H9 (cell line): ENCODE results near the gene MADCAM1. TPM values are rescaled to one million over a fixed set of nuclear protein-coding genes. Genes with fewer than 3 reads are reported as not detected.
A peak's percentile ranks its signal among the peaks of the same experiment; 100 is the strongest.

ENCODE experiments used
- DNase-seq: peaks from one replicate; pipeline ENCODE4 v3.0.0-alpha.2; 2017
- H2AFZ ChIP-seq: one replicate; pipeline ENCODE4 v1.6.1; 2013; ENCODE audit warnings: mild to moderate bottlenecking, low read length, control low read depth, moderate library complexity
- H2AK5ac ChIP-seq: 2 replicates; pipeline ENCODE4 v1.6.1; 2013; ENCODE audit warnings: low read length, control low read depth, mixed read lengths; ENCODE audit not compliant: insufficient read length
- H2BK120ac ChIP-seq: one replicate; pipeline ENCODE4 v1.6.1; 2013; ENCODE audit warnings: low read depth, mild to moderate bottlenecking, low read length, control low read depth, inconsistent platforms; ENCODE audit not compliant: poor library complexity, severe bottlenecking
- H2BK12ac ChIP-seq: 2 replicates; pipeline ENCODE4 v1.6.1; 2013; ENCODE audit warnings: low read length, control low read depth, mixed read lengths, low read depth; ENCODE audit not compliant: insufficient read length
- H2BK15ac ChIP-seq: 2 replicates; pipeline ENCODE4 v1.6.1; 2013; ENCODE audit warnings: low read depth, low read length, control low read depth
- H2BK20ac ChIP-seq: one replicate; pipeline ENCODE4 v1.6.1; 2013; ENCODE audit warnings: low read depth, mild to moderate bottlenecking, low read length, control low read depth, inconsistent platforms; ENCODE audit not compliant: poor library complexity, severe bottlenecking
- H2BK5ac ChIP-seq: 2 replicates; pipeline ENCODE4 v1.6.1; 2013; ENCODE audit warnings: low read length, control low read depth, mixed read lengths; ENCODE audit not compliant: insufficient read length
- H3K14ac ChIP-seq: 2 replicates; pipeline ENCODE4 v1.6.1; 2013; ENCODE audit warnings: low read length, control low read depth; ENCODE audit not compliant: insufficient read depth
- H3K18ac ChIP-seq: 2 replicates; pipeline ENCODE4 v1.6.1; 2013; ENCODE audit warnings: low read depth, mild to moderate bottlenecking, mixed read lengths, low read length, control low read depth; ENCODE audit not compliant: insufficient read length
- H3K23ac ChIP-seq: 2 replicates; pipeline ENCODE4 v1.6.1; 2013; ENCODE audit warnings: low read length, control low read depth, mixed read lengths, low read depth; ENCODE audit not compliant: insufficient read length
- H3K23me2 ChIP-seq: 2 replicates; pipeline ENCODE4 v1.6.1; 2013; ENCODE audit warnings: low read depth, mild to moderate bottlenecking, mixed read lengths, low read length, control low read depth; ENCODE audit not compliant: insufficient read length, poor library complexity, severe bottlenecking
- H3K27ac ChIP-seq: 2 replicates; pipeline ENCODE4 v1.5.1; 2013; ENCODE audit warnings: low read length, control low read depth, mixed read lengths, low read depth; ENCODE audit not compliant: insufficient read length
- H3K27me3 ChIP-seq: 2 replicates; pipeline ENCODE4 v1.6.1; 2013; ENCODE audit warnings: low read length, control low read depth, inconsistent platforms; ENCODE audit not compliant: insufficient read depth
- H3K4ac ChIP-seq: 2 replicates; pipeline ENCODE4 v1.6.1; 2013; ENCODE audit warnings: low read depth, mild to moderate bottlenecking, control low read depth, inconsistent platforms, low read length, moderate library complexity
- H3K4me1 ChIP-seq: 2 replicates; pipeline ENCODE4 v1.6.1; 2013; ENCODE audit warnings: low read length, control low read depth, inconsistent platforms; ENCODE audit not compliant: insufficient read depth
- H3K4me2 ChIP-seq: 2 replicates; pipeline ENCODE4 v1.6.1; 2013; ENCODE audit warnings: low read length, control low read depth, mixed read lengths; ENCODE audit not compliant: insufficient read length, insufficient read depth
- H3K56ac ChIP-seq: 2 replicates; pipeline ENCODE4 v1.6.1; 2013; ENCODE audit warnings: low read depth, mild to moderate bottlenecking, mixed read lengths, low read length, control low read depth; ENCODE audit not compliant: insufficient read length
- H3K79me1 ChIP-seq: 2 replicates; pipeline ENCODE4 v1.6.1; 2013; ENCODE audit warnings: low read depth, mild to moderate bottlenecking, moderate library complexity, low read length, control low read depth, inconsistent platforms; ENCODE audit not compliant: insufficient read depth, poor library complexity, severe bottlenecking
- H3K79me2 ChIP-seq: 2 replicates; pipeline ENCODE4 v1.6.1; 2013; ENCODE audit warnings: low read length, control low read depth, inconsistent platforms; ENCODE audit not compliant: insufficient read depth
- H3K9ac ChIP-seq: 2 replicates; pipeline ENCODE4 v1.6.1; 2013; ENCODE audit warnings: low read length, control low read depth, mixed read lengths; ENCODE audit not compliant: insufficient read length; ENCODE audit errors: extremely low read depth
- H3K9me3 ChIP-seq: one replicate; pipeline ENCODE4 v1.6.1; 2013; ENCODE audit warnings: low read depth, low read length, inconsistent platforms; ENCODE audit not compliant: control insufficient read depth
- H3T11ph ChIP-seq: one replicate; pipeline ENCODE4 v1.6.1; 2013; ENCODE audit warnings: mild to moderate bottlenecking, low read length, control low read depth, inconsistent platforms
- H4K20me1 ChIP-seq: one replicate; pipeline ENCODE4 v1.6.1; 2013; ENCODE audit not compliant: control insufficient read depth, insufficient read length, insufficient read depth
- H4K5ac ChIP-seq: 2 replicates; pipeline ENCODE4 v1.6.1; 2013; ENCODE audit warnings: low read depth, mild to moderate bottlenecking, mixed read lengths, low read length, control low read depth; ENCODE audit not compliant: insufficient read length
- H4K8ac ChIP-seq: replicated peaks from 2 replicates; pipeline ENCODE4 v1.6.1; 2013; ENCODE audit warnings: low read length, control low read depth, mixed read lengths, low read depth; ENCODE audit not compliant: insufficient read length
- H4K91ac ChIP-seq: 2 replicates; pipeline ENCODE4 v1.6.1; 2013; ENCODE audit warnings: low read depth, mild to moderate bottlenecking, moderate library complexity, mixed read lengths, low read length, control low read depth; ENCODE audit not compliant: insufficient read length
- H3K27ac Mint-ChIP-seq, 3 experiments: 2 replicates in 2 of 3; 3 replicates in 1 of 3; pipeline ENCODE4 v1.8.0; 2020 to 2021; ENCODE audit warnings: mixed read lengths in 3 of 3, mild to moderate bottlenecking in 1 of 3, moderate library complexity in 1 of 3
- H3K27me3 Mint-ChIP-seq: 2 replicates; pipeline ENCODE4 v1.8.0; 2021; ENCODE audit warnings: low read depth, mild to moderate bottlenecking, moderate library complexity, mixed read lengths
- H3K36me3 Mint-ChIP-seq, 3 experiments: 2 replicates in 2 of 3; 3 replicates in 1 of 3; pipeline ENCODE4 v1.8.0; 2020 to 2021; ENCODE audit warnings: low read depth in 3 of 3, mixed read lengths in 3 of 3; ENCODE audit not compliant: insufficient read depth in 1 of 3
- H3K4me1 Mint-ChIP-seq, 2 experiments: 2 replicates each; pipeline ENCODE4 v1.8.0; 2020; ENCODE audit warnings: mixed read lengths in 2 of 2
- H3K4me3 Mint-ChIP-seq, 2 experiments: 2 replicates in 1 of 2; 3 replicates in 1 of 2; pipeline ENCODE4 v1.8.0; 2020 to 2021; ENCODE audit warnings: mild to moderate bottlenecking in 2 of 2, mixed read lengths in 2 of 2, moderate library complexity in 1 of 2
- H3K9me3 Mint-ChIP-seq, 2 experiments: 2 replicates in 1 of 2; 3 replicates in 1 of 2; pipeline ENCODE4 v1.8.0; 2020; ENCODE audit warnings: mild to moderate bottlenecking in 2 of 2, mixed read lengths in 2 of 2, moderate library complexity in 1 of 2
- WGBS: extraction: QIAGEN DNeasy Blood & Tissue Kit; methylation state at CpG from one replicate; pipeline ENCODE4 v1.1.7; 2013; ENCODE audit warnings: missing lambda C conversion rate, low lambda C conversion rate, mixed read lengths; ENCODE audit not compliant: insufficient read length; ENCODE audit errors: extremely low coverage; 5-methylcytosine and 5-hydroxymethylcytosine counted together
- long read RNA-seq: library from polyadenylated mRNA; unstranded; transcript quantifications from one replicate; pipeline ENCODE4 v2.0.0, GENCODE V29; 2020
- total RNA-seq: library from RNA; stranded (reverse); gene quantifications from 2 replicates; pipeline ENCODE4 v1.2.1, GENCODE V29; 2021
- TF ChIP-seq, protein P1 (sequence below): fragments of 200-600 bp; sonication (generic); conservative IDR thresholded peaks from 3 replicates; pipeline ENCODE4 v1.8.0; 2021; ENCODE audit warnings: antibody characterized with exemption, mild to moderate bottlenecking

The MADCAM1 gene
- total RNA-seq: 0.72 and 1.2 TPM in 2 replicates
- long read RNA-seq, partial matches to known transcripts: 0 of 2 reads
- long read RNA-seq, other reads (novel, unspliced or antisense): 1 of 2 reads

- no peaks in the 10 kb centered on the region for H3K9me3 ChIP-seq
Measured at GRCh38 chr19:496112-496665, at the start of gene MADCAM1. TSS of gene MADCAM1 (plus strand) at chr19:496486. CDS start at chr19:496500, 14 bp downstream.

More at GRCh38 chr19:496112-496665, at the start of gene MADCAM1:
- no peak within 1 kb of the TSS for H2BK120ac ChIP-seq
- H3K4me3 Mint-ChIP-seq: peak within 1 kb of the TSS; percentile 37 to 81
- H3K27me3 ChIP-seq: peaks cover 14% of the 10 kb centered on the region; the same call in 1 of the 2 replicates
- no peaks in the 10 kb centered on the region for H3K4me1 ChIP-seq
- no peak within 1 kb of the TSS for H4K8ac ChIP-seq
- no peak within 1 kb of the TSS for H2BK12ac ChIP-seq
- peak within 1 kb of the TSS; percentile 48 for H3K4me2 ChIP-seq
- no peak within 1 kb of the TSS for H2AFZ ChIP-seq
- H3K27me3 Mint-ChIP-seq: peaks cover 52% of the 10 kb centered on the region
- no peak within 1 kb of the TSS for H2BK20ac ChIP-seq
- H3K9ac ChIP-seq: no peak within 1 kb of the TSS
- WGBS: no CpG with 5 or more reads among the region's 33 CpGs
- H2BK5ac ChIP-seq: no peak within 1 kb of the TSS
- no peak within 1 kb of the TSS for H3K27ac ChIP-seq
- H3K56ac ChIP-seq: no peak within 1 kb of the TSS
- peaks cover 9% of the 10 kb centered on the region for H3K23me2 ChIP-seq
- no peaks in the 10 kb centered on the region for H3K79me1 ChIP-seq
- no peak within 1 kb of the TSS for H3T11ph ChIP-seq
- H3K27ac Mint-ChIP-seq: no peak within 1 kb of the TSS; a peak in 1 of 7 replicates
- no peak within 1 kb of the TSS for H4K91ac ChIP-seq
- H3K4me1 Mint-ChIP-seq: peaks cover 0 to 15% of the 10 kb centered on the region in 2 experiments; a peak in 2 of 4 replicates
- H2BK15ac ChIP-seq: no peak within 1 kb of the TSS
- H3K36me3 Mint-ChIP-seq: peaks cover 0 to 2% (median 0%) of the 10 kb centered on the region in 3 experiments; a peak in 2 of 7 replicates
- no peak within 1 kb of the TSS for H4K5ac ChIP-seq
- peaks cover 8 to 10% of the 10 kb centered on the region in 2 experiments; a peak in 4 of 5 replicates for H3K9me3 Mint-ChIP-seq
- no peak within 1 kb of the TSS for H2AK5ac ChIP-seq
- no peak within 1 kb of the TSS for H3K4ac ChIP-seq
- no peak within 1 kb of the TSS; the same call in 1 of the 2 replicates for H3K14ac ChIP-seq
- H4K20me1 ChIP-seq: no peaks in the 10 kb centered on the region
- no peaks in the 10 kb centered on the region for H3K79me2 ChIP-seq
- no peak within 1 kb of the TSS for H3K18ac ChIP-seq
- TF ChIP-seq, protein P1, sequence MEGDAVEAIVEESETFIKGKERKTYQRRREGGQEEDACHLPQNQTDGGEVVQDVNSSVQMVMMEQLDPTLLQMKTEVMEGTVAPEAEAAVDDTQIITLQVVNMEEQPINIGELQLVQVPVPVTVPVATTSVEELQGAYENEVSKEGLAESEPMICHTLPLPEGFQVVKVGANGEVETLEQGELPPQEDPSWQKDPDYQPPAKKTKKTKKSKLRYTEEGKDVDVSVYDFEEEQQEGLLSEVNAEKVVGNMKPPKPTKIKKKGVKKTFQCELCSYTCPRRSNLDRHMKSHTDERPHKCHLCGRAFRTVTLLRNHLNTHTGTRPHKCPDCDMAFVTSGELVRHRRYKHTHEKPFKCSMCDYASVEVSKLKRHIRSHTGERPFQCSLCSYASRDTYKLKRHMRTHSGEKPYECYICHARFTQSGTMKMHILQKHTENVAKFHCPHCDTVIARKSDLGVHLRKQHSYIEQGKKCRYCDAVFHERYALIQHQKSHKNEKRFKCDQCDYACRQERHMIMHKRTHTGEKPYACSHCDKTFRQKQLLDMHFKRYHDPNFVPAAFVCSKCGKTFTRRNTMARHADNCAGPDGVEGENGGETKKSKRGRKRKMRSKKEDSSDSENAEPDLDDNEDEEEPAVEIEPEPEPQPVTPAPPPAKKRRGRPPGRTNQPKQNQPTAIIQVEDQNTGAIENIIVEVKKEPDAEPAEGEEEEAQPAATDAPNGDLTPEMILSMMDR: no peak
- H3K23ac ChIP-seq: no peak within 1 kb of the TSS
- peak; percentile 35 for DNase-seq
